ENCODE results near the gene LYL1. TPM values are rescaled to one million over a fixed set of nuclear protein-coding genes. Genes with fewer than 3 reads are reported as not detected.

LYL1 gene
- total and polyA plus RNA-seq, 12 donors: 0.38 to 22.5 (median 9.2) TPM

- H3K4me1 ChIP-seq (replicated peaks in 1 of 2): no peaks in the 10 kb centered on the region
Measured at GRCh38 chr19:13074378-13074777, 28.3 kb downstream of the LYL1 start.

DNA sequence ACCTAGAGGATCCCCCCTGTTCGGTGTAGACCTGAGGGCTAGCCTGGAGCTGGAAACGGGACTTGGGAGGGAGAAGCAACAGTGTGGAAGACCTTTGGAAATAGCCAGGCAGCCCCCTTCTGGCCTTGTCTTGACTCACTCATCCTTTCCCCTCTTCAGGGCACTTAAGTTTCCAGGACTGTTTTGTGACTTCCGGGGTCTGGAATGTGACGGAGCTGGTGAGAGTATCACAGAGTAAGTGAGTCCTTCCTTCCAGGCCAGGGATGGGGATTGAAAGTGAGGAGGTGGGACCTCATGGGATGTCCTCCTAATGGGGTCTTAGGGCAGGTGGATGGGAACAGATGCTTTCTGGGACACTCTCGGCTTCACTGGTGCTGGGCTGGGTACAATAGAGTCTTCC lies 29.4 kb downstream of the LYL1 start:
- DNase-seq: no peak
- Histone ChIP-seq H3K36me3 (replicated peaks in 1 of 2) (peaks cover 0 to 6% of the 10 kb centered on the region in 2 donors), H3K4me3 (no peak overlapping the region), H3K9me3 (replicated peaks in 1 of 3) (no peaks in the 10 kb centered on the region), H3K27ac (no peak overlapping the region), H3K27me3 (no peaks in the 10 kb centered on the region), H3K4me1 (replicated peaks in 1 of 2) (no peaks in the 10 kb centered on the region)
- TF ChIP-seq, protein P1, sequence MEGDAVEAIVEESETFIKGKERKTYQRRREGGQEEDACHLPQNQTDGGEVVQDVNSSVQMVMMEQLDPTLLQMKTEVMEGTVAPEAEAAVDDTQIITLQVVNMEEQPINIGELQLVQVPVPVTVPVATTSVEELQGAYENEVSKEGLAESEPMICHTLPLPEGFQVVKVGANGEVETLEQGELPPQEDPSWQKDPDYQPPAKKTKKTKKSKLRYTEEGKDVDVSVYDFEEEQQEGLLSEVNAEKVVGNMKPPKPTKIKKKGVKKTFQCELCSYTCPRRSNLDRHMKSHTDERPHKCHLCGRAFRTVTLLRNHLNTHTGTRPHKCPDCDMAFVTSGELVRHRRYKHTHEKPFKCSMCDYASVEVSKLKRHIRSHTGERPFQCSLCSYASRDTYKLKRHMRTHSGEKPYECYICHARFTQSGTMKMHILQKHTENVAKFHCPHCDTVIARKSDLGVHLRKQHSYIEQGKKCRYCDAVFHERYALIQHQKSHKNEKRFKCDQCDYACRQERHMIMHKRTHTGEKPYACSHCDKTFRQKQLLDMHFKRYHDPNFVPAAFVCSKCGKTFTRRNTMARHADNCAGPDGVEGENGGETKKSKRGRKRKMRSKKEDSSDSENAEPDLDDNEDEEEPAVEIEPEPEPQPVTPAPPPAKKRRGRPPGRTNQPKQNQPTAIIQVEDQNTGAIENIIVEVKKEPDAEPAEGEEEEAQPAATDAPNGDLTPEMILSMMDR (IDR thresholded peaks at IDR 0.05): no peak
- TF ChIP-seq POLR2A (IDR thresholded peaks at IDR 0.05): no peak
- intact Hi-C loops (cut with DNase I): no loop called here
- 92 to 93% (median 92%) methylated on average over 4 to 5 of the region's 5 CpGs for whole genome bisulfite sequencing, 4 donors

More at GRCh38 chr19:13074378-13074777, 28.3 kb downstream of the LYL1 start:
- Histone ChIP-seq H3K27ac (no peak overlapping the region), H3K9me3 (replicated peaks in 1 of 3) (no peaks in the 10 kb centered on the region), H3K36me3 (replicated peaks in 1 of 2) (peaks cover 0 to 6% of the 10 kb centered on the region in 2 donors), H3K4me3 (no peak overlapping the region), H3K27me3 (no peaks in the 10 kb centered on the region)
- DNase-seq: no peak
- intact Hi-C loops (cut with DNase I): no loop called here
- TF ChIP-seq, protein P1 (IDR thresholded peaks at IDR 0.05): no peak
- TF ChIP-seq POLR2A (IDR thresholded peaks at IDR 0.05): no peak
- 86 to 91% (median 87%) methylated on average over 4 of the region's 4 CpGs for WGBS, 4 donors

DNA sequence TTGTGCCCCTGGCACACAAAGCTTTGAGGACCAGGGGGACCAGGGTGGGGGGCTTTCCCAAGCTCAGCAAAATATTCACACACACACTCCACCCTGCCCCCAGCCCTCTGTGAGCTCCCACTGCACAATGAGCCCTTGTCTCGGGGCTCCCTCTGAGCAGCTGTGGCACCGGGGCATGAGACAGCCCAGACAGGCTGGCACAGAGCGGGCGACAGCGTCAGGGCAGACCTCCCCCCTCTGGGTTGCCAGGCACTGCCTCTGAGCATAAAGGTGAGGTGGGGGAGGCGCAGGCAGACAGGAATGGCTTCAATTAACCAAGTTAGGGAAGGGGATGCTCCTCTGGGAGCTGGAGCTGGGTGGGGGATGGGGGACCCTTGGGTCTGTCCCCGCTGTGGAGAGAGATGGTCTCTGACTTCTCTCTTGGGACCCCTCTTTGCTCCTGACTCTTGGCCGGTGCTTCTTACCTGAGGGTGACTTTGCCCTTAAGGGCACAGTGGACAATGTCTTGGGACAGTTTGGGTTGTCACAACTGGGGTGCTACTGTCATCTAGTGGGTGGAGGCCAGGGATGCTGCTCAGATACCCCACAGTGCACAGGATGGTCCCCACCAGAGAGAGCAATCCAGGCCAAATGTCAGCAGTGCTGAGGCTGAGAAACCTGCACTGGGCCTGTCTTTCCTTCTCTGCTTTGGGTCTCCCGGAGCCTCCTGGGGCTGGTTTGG lies 30.3 kb downstream of the LYL1 start:
- H3K27ac ChIP-seq: no peak overlapping the region
- no peaks in the 10 kb centered on the region for H3K9me3 ChIP-seq (replicated peaks in 1 of 3)
- WGBS, 4 donors: 84 to 100% (median 91%) methylated on average over 3 to 9 of the region's 9 CpGs
- no peak for DNase-seq
- no peak for TF ChIP-seq POLR2A (IDR thresholded peaks at IDR 0.05)
- TF ChIP-seq, protein P1 (IDR thresholded peaks at IDR 0.05): no peak
- no peaks in the 10 kb centered on the region for H3K4me1 ChIP-seq (replicated peaks in 1 of 2)
- intact Hi-C loops (cut with DNase I): no loop called here
- H3K4me3 ChIP-seq: no peak overlapping the region
- H3K36me3 ChIP-seq (replicated peaks in 1 of 2): peaks cover 0 to 6% of the 10 kb centered on the region in 2 donors
- no peaks in the 10 kb centered on the region for H3K27me3 ChIP-seq

GRCh38 chr19:13071444-13072187 lies 31.0 kb downstream of the LYL1 start:
- H3K36me3 ChIP-seq (replicated peaks in 1 of 2): peaks cover 0 to 6% of the 10 kb centered on the region in 2 donors
- no peak overlapping the region for H3K27ac ChIP-seq
- H3K4me3 ChIP-seq: no peak overlapping the region
- WGBS, 4 donors: 71 to 84% (median 77%) methylated on average over 8 to 9 of the region's 9 CpGs
- DNase-seq: no peak
- TF ChIP-seq, protein P1 (IDR thresholded peaks at IDR 0.05): no peak
- no peak for TF ChIP-seq POLR2A (IDR thresholded peaks at IDR 0.05)
- H3K9me3 ChIP-seq (replicated peaks in 1 of 3): no peaks in the 10 kb centered on the region
- H3K4me1 ChIP-seq (replicated peaks in 1 of 2): no peaks in the 10 kb centered on the region
- no peaks in the 10 kb centered on the region for H3K27me3 ChIP-seq
- intact Hi-C loops (cut with DNase I): no loop called here

All from adrenal gland (tissue), 12 donors.